Mesenchymal stem cell (in vitro differentiated cells and primary cell): ENCODE results near the gene NOSIP.

Source experiments
- DNase-seq: peaks from one replicate; pipeline ENCODE4 v3.0.0-alpha.2; 2013
- H2AFZ ChIP-seq: one replicate; pipeline ENCODE4 v1.6.1; 2013; ENCODE audit warnings: low read depth, mild to moderate bottlenecking, control low read depth, inconsistent platforms, low read length, moderate library complexity
- H2AK5ac ChIP-seq: 2 replicates; pipeline ENCODE4 v1.6.1; 2013; ENCODE audit warnings: low read length, moderate library complexity, mild to moderate bottlenecking, inconsistent platforms; ENCODE audit not compliant: severe bottlenecking
- H2BK120ac ChIP-seq: one replicate; pipeline ENCODE4 v1.6.1; 2013; ENCODE audit warnings: low read depth, mild to moderate bottlenecking, inconsistent platforms, low read length, moderate library complexity
- H2BK12ac ChIP-seq, 2 experiments: one replicate each; pipeline ENCODE4 v1.6.1; 2013; ENCODE audit warnings: inconsistent platforms in 2 of 2, low read length in 2 of 2, mild to moderate bottlenecking in 2 of 2, moderate library complexity in 2 of 2, control low read depth in 1 of 2
- H2BK15ac ChIP-seq: one replicate; pipeline ENCODE4 v1.6.1; 2013; ENCODE audit warnings: mild to moderate bottlenecking, low read depth, inconsistent platforms; ENCODE audit not compliant: poor library complexity, severe bottlenecking
- H2BK5ac ChIP-seq: 2 replicates; pipeline ENCODE4 v1.6.1; 2013; ENCODE audit warnings: low read depth, mild to moderate bottlenecking, low read length, control low read depth, inconsistent platforms; ENCODE audit not compliant: poor library complexity, severe bottlenecking
- H3K14ac ChIP-seq, 2 experiments: one replicate each; pipeline ENCODE4 v1.6.1; 2013; ENCODE audit warnings: inconsistent platforms in 2 of 2, low read length in 2 of 2, control low read depth in 1 of 2, mild to moderate bottlenecking in 1 of 2, moderate library complexity in 1 of 2
- H3K18ac ChIP-seq, 2 experiments: one replicate each; pipeline ENCODE4 v1.6.1; 2013; ENCODE audit warnings: inconsistent platforms in 2 of 2, low read length in 2 of 2, control low read depth in 1 of 2, low read depth in 1 of 2, mild to moderate bottlenecking in 1 of 2
- H3K23ac ChIP-seq, 2 experiments: one replicate each; pipeline ENCODE4 v1.6.1; 2013; ENCODE audit warnings: inconsistent platforms in 2 of 2, low read length in 2 of 2, mild to moderate bottlenecking in 2 of 2, moderate library complexity in 2 of 2, control low read depth in 1 of 2
- H3K27ac ChIP-seq: 2 replicates; pipeline ENCODE4 v1.5.1; 2013; ENCODE audit warnings: mild to moderate bottlenecking, moderate library complexity, low read length, control low read depth, inconsistent platforms; ENCODE audit not compliant: poor library complexity, severe bottlenecking
- H3K27me3 ChIP-seq, 2 experiments: 2 replicates each; pipeline versions ENCODE4 v1.6.1 to v1.7.0; 2013; ENCODE audit warnings: low read length in 2 of 2, mild to moderate bottlenecking in 2 of 2, moderate library complexity in 2 of 2, control low read depth in 1 of 2, inconsistent platforms in 1 of 2; ENCODE audit not compliant: control insufficient read depth in 1 of 2, insufficient read depth in 1 of 2
- H3K36me3 ChIP-seq, 2 experiments: 2 replicates each; pipeline versions ENCODE4 v1.6.1 to v1.7.0; 2013; ENCODE audit warnings: low read length in 2 of 2, control low read depth in 1 of 2, inconsistent platforms in 1 of 2, low read depth in 1 of 2, mild to moderate bottlenecking in 1 of 2; ENCODE audit not compliant: insufficient read depth in 2 of 2, control insufficient read depth in 1 of 2
- H3K4ac ChIP-seq, 2 experiments: one replicate each; pipeline ENCODE4 v1.6.1; 2013; ENCODE audit warnings: inconsistent platforms in 2 of 2, low read length in 2 of 2, mild to moderate bottlenecking in 2 of 2, moderate library complexity in 2 of 2, control low read depth in 1 of 2, low read depth in 1 of 2
- H3K4me1 ChIP-seq: 2 replicates; pipeline ENCODE4 v1.6.1; 2013; ENCODE audit warnings: low read depth, low read length, control low read depth; ENCODE audit not compliant: control insufficient read depth, insufficient read depth
- H3K4me2 ChIP-seq: 2 replicates; pipeline ENCODE4 v1.6.1; 2013; ENCODE audit warnings: low read length, mild to moderate bottlenecking, inconsistent platforms; ENCODE audit not compliant: poor library complexity, severe bottlenecking
- H3K4me3 ChIP-seq, 2 experiments: 2 replicates each; pipeline versions ENCODE4 v1.5.1 to v1.7.0; 2013; ENCODE audit warnings: low read length in 2 of 2, mild to moderate bottlenecking in 2 of 2, control low read depth in 1 of 2, low read depth in 1 of 2; ENCODE audit not compliant: insufficient read depth in 1 of 2
- H3K79me1 ChIP-seq: replicated peaks from 2 replicates; pipeline ENCODE4 v1.6.1; 2013; ENCODE audit warnings: mild to moderate bottlenecking, control low read depth, low read length, inconsistent platforms; ENCODE audit not compliant: poor library complexity, severe bottlenecking
- H3K9ac ChIP-seq: 2 replicates; pipeline ENCODE4 v1.7.0; 2013; ENCODE audit warnings: mild to moderate bottlenecking, low read length, moderate library complexity
- H3K9me3 ChIP-seq: 2 replicates; pipeline ENCODE4 v1.7.0; 2013; ENCODE audit warnings: mild to moderate bottlenecking, low read length; ENCODE audit not compliant: control insufficient read depth
- H4K8ac ChIP-seq: one replicate; pipeline ENCODE4 v1.6.1; 2013; ENCODE audit warnings: inconsistent platforms, mild to moderate bottlenecking, low read length, moderate library complexity
- H4K91ac ChIP-seq: one replicate; pipeline ENCODE4 v1.6.1; 2013; ENCODE audit warnings: mild to moderate bottlenecking, low read length, inconsistent platforms
- WGBS: methylation state at CpG from one replicate; pipeline ENCODE4 v1.1.7; 2013; ENCODE audit warnings: mixed read lengths; 5-methylcytosine and 5-hydroxymethylcytosine counted together

Gene NOSIP

GRCh38 chr19:49564616-49565045, 15.7 kb downstream of the NOSIP start:
- WGBS = 100% methylated on average over 4 of the region's 6 CpGs
- H3K4ac ChIP-seq = no peak overlapping the region
- no peak overlapping the region for H2BK12ac ChIP-seq
- no peak overlapping the region for H2AFZ ChIP-seq
- H3K4me3 ChIP-seq = no peak overlapping the region
- no peak overlapping the region for H2BK15ac ChIP-seq
- peaks cover 5% of the 10 kb centered on the region for H3K4me1 ChIP-seq
- H3K18ac ChIP-seq = no peak overlapping the region
- H3K23ac ChIP-seq = no peak overlapping the region
- H4K91ac ChIP-seq = no peak overlapping the region
- H2BK120ac ChIP-seq = no peak overlapping the region
- no peak for DNase-seq
- peaks cover 12 to 22% of the 10 kb centered on the region in 2 experiments for H3K36me3 ChIP-seq
- H3K14ac ChIP-seq = no peak overlapping the region
- no peak overlapping the region for H2BK5ac ChIP-seq
- H4K8ac ChIP-seq = no peak overlapping the region
- H3K27me3 ChIP-seq = no peaks in the 10 kb centered on the region
- H3K9ac ChIP-seq = no peak overlapping the region
- H2AK5ac ChIP-seq = no peak overlapping the region
- no peaks in the 10 kb centered on the region for H3K9me3 ChIP-seq
- H3K4me2 ChIP-seq = no peak overlapping the region
- peaks cover 24% of the 10 kb centered on the region for H3K79me1 ChIP-seq
- H3K27ac ChIP-seq = no peak overlapping the region

GRCh38 chr19:49560358-49560900, 19.9 kb downstream of the NOSIP start:
- no peaks in the 10 kb centered on the region for H3K9me3 ChIP-seq

GRCh38 chr19:49559928-49560327, 20.4 kb downstream of the NOSIP start:
- DNase-seq = no peak
- WGBS = 90% methylated on average over 15 of the region's 15 CpGs
- H2BK5ac ChIP-seq = no peak overlapping the region

More at GRCh38 chr19:49560358-49560900, 19.9 kb downstream of the NOSIP start:
- Histone ChIP-seq H3K79me1 (peaks cover 27% of the 10 kb centered on the region), H2BK12ac (peak overlapping the region in 1 of 2 experiments; percentile 29), H4K91ac (no peak overlapping the region), H2BK15ac (no peak overlapping the region), H2AK5ac (no peak overlapping the region), H3K36me3 (peaks cover 49 to 61% of the 10 kb centered on the region in 2 experiments), H3K27ac (no peak overlapping the region), H3K14ac (peak overlapping the region in 1 of 2 experiments; percentile 53), H3K23ac (no peak overlapping the region), H2BK5ac (no peak overlapping the region), H3K4me2 (no peak overlapping the region), H2BK120ac (no peak overlapping the region), H3K4me3 (no peak overlapping the region), H3K4ac (no peak overlapping the region), H2AFZ (no peak overlapping the region), H3K4me1 (peaks cover 5% of the 10 kb centered on the region), H3K9ac (no peak overlapping the region), H4K8ac (peak overlapping the region; percentile 10), H3K18ac (peak overlapping the region in 1 of 2 experiments; percentile 74), H3K27me3 (no peaks in the 10 kb centered on the region)
- 81% methylated on average over 10 of the region's 15 CpGs for WGBS
- DNase-seq = no peak

GRCh38 chr19:49559443-49559842, 20.9 kb downstream of the NOSIP start:
- no peak for DNase-seq
- H3K4me3 ChIP-seq = no peak overlapping the region
- no peak overlapping the region for H3K18ac ChIP-seq
- WGBS = 98% methylated on average over 3 of the region's 3 CpGs
- H2BK120ac ChIP-seq = no peak overlapping the region
- peaks cover 5% of the 10 kb centered on the region for H3K4me1 ChIP-seq
- H2AFZ ChIP-seq = no peak overlapping the region
- no peak overlapping the region for H3K4me2 ChIP-seq
- no peak overlapping the region for H2AK5ac ChIP-seq
- H2BK15ac ChIP-seq = no peak overlapping the region
- peaks cover 25% of the 10 kb centered on the region for H3K79me1 ChIP-seq
- H2BK5ac ChIP-seq = no peak overlapping the region
- H3K27me3 ChIP-seq = no peaks in the 10 kb centered on the region
- no peak overlapping the region for H3K9ac ChIP-seq
- H3K23ac ChIP-seq = no peak overlapping the region
- no peak overlapping the region for H3K4ac ChIP-seq
- no peaks in the 10 kb centered on the region for H3K9me3 ChIP-seq
- no peak overlapping the region for H3K27ac ChIP-seq
- H4K8ac ChIP-seq = no peak overlapping the region
- peaks cover 57 to 64% of the 10 kb centered on the region in 2 experiments for H3K36me3 ChIP-seq
- no peak overlapping the region for H2BK12ac ChIP-seq
- H4K91ac ChIP-seq = no peak overlapping the region
- no peak overlapping the region for H3K14ac ChIP-seq

More at GRCh38 chr19:49559928-49560327, 20.4 kb downstream of the NOSIP start:
- Histone ChIP-seq H3K27ac (no peak overlapping the region), H3K4ac (no peak overlapping the region), H3K9me3 (no peaks in the 10 kb centered on the region), H3K14ac (no peak overlapping the region), H3K4me3 (no peak overlapping the region), H4K91ac (no peak overlapping the region), H3K36me3 (peaks cover 52 to 60% of the 10 kb centered on the region in 2 experiments), H3K79me1 (peaks cover 25% of the 10 kb centered on the region), H2BK15ac (no peak overlapping the region), H2AFZ (no peak overlapping the region), H2BK12ac (peak overlapping the region in 1 of 2 experiments; percentile 35), H3K4me2 (no peak overlapping the region), H3K23ac (peak overlapping the region in 1 of 2 experiments; percentile 38), H3K4me1 (peaks cover 5% of the 10 kb centered on the region), H2AK5ac (no peak overlapping the region), H2BK120ac (no peak overlapping the region), H3K9ac (no peak overlapping the region), H3K27me3 (no peaks in the 10 kb centered on the region), H4K8ac (peak overlapping the region; percentile 10), H3K18ac (peak overlapping the region in 1 of 2 experiments; percentile 74)
